SK-N-MC (cell line): ENCODE results near the gene GNAO1.

Experiments
- EZH2 ChIP-seq: fragments of 200-600 bp; sonication (generic); IDR thresholded peaks from one replicate; pipeline ENCODE4 v1.6.1; 2017; ENCODE audit warnings: antibody characterized with exemption
- FOXP2 ChIP-seq: optimal IDR thresholded peaks from 2 replicates; pipeline ENCODE3; 2011; ENCODE audit warnings: mild to moderate bottlenecking, moderate library complexity; ENCODE audit not compliant: insufficient read depth; ENCODE audit errors: extremely low read length, control extremely low read depth
- POLR2AphosphoS5 ChIP-seq: IDR thresholded peaks from 2 replicates; pipeline ENCODE4 v1.6.1; 2012; ENCODE audit warnings: mild to moderate bottlenecking, low read depth, low read length, borderline replicate concordance

DNA sequence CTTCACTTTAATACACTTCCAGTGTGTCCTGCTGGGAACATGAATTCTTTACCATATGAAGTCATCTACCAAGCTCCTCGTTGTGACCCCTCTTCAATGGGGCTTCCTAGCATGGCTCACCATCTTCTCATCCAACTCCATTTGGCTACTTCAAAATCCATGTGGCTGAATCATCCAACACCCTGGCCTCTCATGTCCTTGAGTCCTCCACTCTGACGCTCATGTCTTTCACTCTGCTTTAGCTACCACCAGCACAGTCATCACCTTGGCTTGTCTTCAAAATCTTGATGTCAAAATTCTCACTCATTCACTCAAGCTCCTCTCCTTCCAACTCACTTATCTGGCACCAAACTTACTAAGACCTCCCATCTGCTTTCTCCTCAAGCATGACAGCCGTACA, 198.3 kb downstream of the GNAO1 start:
- TF ChIP-seq EZH2 (no peak), POLR2AphosphoS5 (no peak), FOXP2 (no peak)
